Epidermal melanocyte (primary cell): Measurements from ENCODE around the gene IFT22.
"Not testable (repeated sequence)": the region's sequence is repeated elsewhere in the genome, so short reads cannot be mapped to it uniquely, and the experiment has no call there.

ENCODE experiments used
- DNase-seq: peaks from one replicate; pipeline ENCODE4 v3.0.0; 2011; ENCODE audit warnings: low spot score; ENCODE audit not compliant: insufficient read length

Gene IFT22

GRCh38 chr7:101315336-101315735 is 6.3 kb downstream of the IFT22 start:
- peak; percentile 59 for DNase-seq

DNA sequence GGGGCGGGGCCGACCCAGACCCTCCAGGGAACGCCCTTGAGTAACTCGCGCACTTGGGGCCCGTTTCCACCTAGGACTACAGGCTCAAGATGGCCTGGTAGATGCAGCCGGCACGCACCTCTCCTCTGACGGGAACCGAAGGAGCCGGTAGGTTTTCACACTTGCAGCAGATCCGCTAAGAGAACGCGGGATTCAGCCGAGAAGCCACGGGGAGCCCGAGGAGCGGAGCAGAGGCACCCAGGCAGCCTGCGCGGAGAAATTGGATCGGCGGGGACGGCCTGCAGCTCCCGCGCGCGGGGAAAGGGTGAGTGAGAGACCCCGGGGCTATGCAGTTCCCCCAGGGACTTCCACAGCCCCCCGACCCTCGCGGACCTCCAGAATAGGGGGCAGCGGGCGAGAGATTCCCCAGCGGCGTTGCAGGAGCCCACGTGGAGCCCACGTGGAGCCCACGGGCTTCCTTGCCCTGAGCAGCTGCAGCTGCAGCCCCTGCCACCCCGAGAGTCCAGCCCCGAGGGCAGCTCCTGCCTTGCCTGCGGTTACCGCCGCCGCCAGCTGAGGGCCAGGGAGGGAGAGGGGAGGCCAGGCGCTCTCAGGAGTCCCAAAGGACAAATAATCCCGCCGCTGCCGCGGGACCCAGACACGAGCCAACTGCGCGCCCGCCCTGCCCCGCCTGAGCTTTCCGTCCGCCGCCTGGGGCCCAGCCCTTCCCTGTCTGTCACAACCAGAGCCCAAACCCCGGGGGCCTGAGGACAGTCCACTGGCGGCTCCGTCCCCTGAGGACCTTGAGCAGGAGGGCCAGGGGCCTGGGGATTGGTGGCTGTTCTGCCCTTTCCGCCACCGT is 13.1 kb downstream of the IFT22 start:
- no peak for DNase-seq

DNA sequence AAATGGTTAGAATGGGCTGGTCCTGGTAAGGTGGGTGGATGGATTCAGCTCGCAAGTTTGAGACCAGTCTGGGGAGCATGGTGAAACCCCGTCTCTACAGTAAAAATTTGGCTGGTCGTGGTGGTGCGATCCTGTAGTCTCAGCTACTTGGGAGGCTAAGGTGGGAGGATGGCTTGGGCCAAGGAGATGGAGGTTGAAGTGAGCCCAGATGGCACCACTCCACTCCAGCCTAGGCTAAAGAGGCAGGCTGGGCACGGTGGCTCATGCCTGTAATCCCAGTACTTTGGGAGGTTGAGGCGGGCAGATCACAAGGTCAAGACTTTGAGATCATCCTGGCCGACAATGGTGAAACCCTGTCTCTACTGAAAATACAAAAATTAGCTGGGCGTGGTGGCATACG is 15.3 kb downstream of the IFT22 start:
- no peak for DNase-seq

DNA sequence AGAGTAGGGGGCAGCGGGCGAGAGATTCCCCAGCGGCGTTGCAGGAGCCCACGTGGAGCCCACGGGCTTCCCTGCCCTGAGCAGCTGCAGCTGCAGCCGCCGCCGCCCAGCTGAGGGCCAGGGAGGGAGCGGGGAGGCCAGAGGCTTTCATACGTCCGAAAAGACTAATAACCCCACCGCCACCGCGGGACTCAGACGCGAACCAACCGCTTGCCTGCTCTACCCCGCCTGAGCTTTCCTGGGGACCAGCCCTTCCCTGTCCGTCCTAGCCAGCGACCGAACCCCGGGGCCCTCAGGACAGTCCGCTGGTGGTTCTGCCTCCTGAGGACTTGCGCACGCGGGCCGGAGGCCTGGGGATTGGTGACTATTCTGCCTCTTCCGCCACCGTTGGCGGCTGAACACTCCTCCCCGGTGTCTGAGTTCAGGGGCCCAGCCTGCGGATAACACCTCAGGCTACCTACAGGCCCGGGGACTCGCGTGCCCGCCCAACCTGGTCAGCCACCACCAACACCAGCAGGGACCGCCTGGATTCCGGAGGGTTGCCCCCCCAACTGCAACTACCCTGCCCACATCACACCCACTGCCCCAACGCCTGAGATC is 18.4 kb downstream of the IFT22 start:
- no peak for DNase-seq

- DNase-seq, result no peak
These were observed 18.9 kb downstream of the IFT22 start for GRCh38 chr7:101302641-101303101.

DNA sequence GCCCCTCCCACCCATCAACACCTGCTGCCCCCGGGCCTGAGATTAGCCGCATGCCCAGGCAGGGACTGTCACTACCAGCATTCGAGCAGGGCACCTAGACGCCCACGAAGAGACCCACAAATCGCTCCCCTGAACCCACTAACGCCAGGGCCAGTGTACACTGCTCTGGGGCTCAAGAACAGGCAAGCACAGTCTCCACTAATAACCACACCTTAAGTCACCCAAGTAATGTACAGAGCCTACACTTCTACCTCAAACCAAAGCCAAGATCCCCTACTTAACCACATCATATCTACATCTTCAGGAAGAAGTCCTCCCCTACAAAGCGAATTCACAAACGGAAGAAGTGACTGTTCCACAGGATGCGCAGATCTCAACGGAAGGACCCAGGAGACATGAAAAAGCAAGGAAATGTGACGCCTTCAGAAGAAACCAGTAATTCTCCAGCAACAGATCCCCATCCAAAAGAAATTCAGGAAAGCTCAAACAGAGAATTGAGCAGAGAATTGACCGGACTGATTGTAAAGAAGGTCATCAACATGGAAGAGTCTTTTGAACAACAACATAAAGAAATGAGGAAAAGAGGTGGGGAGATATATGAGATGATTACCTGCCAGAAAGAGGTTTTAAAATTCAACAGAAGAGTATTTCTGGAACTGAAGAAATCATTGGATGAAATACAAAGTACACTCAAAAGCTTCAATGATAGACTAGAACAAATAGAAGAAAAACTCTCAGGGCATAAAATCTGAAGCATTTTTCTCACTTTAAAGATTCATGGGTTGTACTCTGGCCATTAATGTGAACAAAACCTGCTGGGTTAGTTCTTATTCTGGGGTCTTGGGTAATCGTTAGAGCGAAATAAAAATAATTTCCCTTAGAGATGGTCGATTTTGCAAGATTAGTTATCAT is 20.9 kb downstream of the IFT22 start:
- DNase-seq, result no peak

DNA sequence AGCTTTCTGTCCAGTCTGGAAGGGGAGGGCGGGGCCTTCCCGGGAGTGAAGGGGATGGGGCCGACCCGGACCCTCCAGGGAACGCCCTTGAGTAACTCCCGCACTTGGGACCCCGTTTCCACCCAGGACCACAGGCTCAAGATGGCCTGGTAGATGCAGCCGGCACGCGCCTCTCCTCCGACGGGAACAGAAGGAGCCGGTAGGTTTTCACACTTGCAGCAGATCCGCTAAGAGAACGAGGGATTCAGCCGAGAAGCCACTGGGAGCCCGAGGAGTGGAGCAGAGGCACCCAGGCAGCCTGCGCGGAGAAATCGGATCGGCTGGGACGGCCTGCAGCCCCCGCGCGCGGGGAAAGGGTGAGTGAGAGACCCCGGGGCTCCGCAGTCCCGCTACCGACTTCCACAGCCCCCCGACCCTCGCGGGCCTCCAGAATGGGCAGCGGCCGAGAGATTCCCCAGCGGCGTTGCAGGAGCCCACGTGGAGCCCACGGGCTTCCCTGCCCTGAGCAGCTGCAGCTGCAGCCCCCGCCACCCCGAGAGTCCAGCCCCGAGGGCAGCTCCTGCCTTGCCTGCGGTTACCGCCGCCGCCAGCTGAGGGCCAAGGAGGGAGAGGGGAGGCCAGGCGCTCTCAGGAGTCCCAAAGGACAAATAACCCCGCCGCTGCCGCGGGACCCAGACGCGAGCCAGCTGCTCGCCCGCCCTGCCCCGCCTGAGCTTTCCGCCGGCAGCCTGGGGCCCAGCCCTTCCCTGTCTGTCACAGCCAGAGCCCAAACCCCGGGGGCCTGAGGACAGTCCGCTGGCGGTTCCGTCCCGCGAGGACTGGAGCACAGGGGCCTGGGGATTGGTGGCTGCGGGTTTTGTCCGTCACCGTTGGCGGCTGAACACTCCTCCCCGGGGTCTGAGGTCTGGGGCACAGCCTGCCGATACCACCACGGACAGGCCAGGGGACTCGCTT is 21.8 kb downstream of the IFT22 start:
- no peak for DNase-seq

- DNase-seq, result no peak
These were observed 26.8 kb downstream of the IFT22 start for GRCh38 chr7:101294832-101295121.

GRCh38 chr7:101294039-101294831 is 27.4 kb downstream of the IFT22 start:
- DNase-seq, result no peak

DNA sequence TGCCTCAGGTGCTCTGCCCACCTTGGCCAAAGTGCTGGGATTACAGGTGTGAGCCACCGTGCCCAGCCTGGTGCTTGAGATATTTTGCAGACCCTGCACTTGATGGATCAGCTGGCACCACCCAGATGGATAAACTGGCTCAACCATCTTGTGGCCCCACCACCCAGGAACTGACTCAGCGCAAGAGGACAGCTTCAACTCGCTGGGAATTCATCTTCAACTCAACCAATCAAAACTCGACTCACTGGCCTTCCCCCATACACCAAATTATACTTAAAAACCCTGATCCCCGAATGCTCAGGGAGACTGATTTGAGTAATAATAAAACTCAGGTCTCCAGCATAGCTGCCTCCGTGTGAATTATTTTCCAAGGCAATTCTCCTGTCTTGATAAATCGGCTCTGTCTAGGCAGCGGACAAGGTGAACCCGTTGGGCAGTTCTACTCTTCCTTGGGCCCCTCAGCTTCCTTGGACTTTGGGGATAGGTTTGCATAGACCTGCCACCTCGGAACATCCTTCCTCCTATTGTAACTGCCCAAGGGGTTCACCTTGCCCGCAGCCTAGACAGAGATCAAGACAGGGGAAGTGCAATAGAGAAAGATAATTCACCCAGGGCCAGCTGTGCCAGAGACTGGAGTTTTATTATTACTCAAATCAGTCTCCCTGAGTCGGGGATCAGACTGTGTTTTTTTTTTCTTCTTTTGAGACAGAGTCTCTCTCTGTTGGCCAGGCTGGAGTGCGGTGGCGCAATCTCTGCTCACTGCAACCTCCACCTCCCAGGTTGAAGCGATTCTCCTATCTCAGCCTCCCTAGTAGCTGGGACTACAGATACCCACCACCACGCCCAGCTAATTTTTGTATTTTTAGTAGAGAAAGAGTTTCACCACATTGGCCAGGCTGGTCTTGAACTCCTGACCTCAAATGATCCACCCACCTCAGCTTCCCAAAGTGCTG is 28.3 kb downstream of the IFT22 start:
- not testable (repeated sequence) for DNase-seq

DNA sequence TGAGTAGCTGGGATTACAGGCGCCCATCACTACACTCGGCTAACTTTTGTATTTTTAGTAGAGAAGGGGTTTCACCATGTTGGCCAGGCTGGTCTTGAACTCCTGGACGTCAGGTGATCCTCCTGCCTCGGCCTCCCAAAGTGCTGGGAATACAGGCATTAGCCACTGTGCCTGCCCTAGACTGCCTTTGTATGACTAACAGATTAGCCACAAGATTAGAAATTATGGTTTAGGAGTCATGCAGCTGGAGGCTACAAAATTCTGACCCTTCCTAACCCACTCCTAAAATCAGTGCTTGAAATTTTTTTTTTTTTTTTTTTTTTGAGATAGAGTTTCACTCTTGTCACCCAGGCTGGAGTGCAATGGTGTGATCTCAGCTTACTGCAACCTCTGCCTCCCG is 29.0 kb downstream of the IFT22 start:
- not testable (repeated sequence) for DNase-seq

DNA sequence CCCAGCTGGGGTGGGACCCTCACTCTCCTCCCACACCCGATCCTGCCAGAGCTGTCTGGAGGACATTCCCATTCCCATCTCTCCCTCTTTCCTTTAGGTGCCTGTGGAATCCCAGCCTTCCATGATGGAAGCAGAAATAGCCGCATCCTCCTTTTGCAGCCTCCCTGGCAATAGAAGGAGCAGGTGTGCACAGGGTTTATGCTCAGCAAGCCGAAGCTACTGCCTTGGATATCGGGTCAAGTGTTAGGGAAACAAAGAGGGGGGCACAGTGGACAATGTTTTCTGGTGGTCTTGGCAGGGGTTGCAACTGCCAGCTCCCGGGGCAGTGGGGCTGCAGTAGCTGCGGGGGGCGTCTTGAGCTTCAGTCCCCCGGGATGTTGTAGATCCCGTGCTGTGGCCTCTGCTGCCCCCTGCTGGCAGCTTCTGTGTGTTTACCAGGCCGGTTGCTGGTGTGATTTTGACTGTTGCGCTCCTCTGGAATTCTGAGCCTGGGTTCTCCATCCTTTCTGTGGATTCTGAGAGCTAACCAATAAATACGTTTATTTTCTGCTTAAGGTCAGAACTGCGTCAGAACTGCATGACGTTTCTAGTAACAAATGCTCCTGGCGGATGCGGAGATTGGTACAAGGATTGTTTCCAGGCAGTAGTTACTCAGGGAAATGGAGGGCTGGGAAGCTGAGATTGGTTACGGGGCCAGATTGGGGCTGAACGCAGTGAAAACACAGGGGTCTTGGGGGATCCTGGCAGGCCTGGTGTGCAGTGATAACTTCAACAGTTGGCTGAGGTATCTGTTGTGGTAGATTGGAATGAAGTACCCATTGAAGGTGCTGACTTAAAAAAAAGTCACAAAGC is 31.2 kb downstream of the IFT22 start:
- DNase-seq, result not testable (repeated sequence)

DNA sequence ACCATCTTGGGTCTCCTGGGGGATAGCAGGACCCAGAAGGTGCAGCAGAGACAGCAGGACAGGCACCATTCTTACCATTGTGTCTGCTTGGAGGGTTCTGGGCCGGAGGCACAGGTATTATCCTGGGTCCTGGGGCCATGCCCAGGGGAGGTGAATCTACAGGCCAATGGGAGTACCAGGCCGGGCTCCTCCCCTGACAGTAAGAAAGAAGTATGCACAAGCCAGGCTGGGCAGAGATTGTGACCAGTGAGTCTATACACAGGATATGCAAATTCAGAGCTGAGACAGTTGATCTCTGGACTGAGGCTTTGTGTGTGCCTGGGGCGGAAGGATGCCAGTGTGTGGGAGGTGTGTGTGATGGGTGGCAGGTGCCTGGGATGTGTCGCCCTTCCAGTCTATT is 31.9 kb downstream of the IFT22 start:
- not testable (repeated sequence) for DNase-seq

DNA sequence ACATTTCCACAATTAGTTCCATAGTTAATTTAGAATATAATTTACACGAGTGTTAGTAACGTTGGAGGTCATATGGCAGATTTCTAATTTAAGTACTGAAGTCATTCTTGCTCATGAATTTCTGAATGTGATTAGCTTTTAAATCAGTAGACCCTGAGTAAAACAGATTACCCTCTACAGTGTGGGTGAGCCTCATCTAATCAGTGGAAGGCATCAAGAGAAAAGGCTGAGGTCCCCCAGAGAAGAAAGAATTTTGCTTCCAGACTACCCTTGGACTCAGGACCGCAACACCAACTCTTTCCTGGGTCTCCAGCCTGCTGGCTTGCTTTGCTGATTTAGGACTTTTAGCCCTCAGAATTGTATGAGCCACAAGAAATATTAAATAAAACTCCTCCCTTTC is 33.2 kb downstream of the IFT22 start:
- no peak for DNase-seq

DNA sequence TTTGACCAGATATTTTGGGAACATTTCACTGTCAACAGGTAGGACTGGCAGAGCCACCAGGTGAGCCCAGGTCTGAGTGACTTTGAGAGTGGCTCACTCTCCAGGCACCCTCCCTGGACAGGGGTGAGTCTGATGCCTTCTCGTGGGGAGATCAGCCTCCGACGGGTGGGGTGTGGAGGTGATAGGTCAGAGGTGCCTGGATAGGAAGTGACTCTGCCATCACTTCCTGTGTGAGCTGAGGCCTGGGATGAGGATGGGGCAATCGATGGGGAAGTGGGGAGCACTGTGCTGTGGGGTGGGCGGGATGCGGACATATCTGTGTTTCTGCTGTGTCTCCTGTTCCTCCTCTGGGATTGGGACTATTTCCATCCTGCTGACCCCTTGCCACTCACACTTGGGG is 34.6 kb downstream of the IFT22 start:
- DNase-seq, result no peak

DNA sequence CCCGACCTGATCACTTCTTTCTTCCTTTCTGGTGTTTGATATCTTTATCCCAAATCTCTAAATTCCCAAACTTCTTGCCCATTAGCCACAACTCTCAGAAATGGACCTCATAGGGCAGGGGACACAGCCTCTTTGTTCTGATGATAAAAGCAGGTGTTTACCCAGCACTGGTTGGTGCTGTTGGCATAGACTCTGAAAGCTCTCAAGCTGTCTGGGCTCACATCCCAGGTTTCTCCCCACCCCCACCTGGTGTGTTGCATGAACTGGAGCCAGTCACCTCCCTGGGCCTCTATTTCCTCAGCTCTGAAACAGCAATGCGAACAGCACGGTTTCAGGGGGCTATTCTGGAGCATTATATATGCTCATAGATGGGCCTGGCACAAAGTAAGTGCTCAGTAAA is 35.7 kb downstream of the IFT22 start:
- not testable (repeated sequence) for DNase-seq

DNA sequence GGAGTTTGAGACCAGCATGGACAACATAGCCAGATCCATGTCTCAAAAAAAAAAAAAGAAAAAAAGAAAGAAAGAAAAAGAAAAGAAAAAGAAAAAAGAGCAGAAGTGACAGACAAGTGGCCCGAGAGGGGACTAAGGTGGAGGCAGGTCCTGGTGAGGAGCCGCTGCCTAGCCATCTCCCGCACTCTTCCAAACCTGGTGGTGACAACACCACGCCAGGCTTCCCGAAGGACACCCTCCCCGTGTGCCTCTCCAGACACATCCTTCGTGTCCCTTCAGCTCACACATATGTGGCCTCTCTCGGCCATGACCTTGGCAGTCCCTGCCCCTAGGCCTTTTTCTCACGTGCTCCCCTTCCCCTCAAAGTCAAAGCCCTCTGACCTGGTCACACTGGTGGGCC is 36.4 kb downstream of the IFT22 start:
- DNase-seq, result no peak

- not testable (repeated sequence) for DNase-seq
These were observed 40.7 kb downstream of the IFT22 start for GRCh38 chr7:101280912-101281311.
